ENCODE data around the gene NDRG3. TPM values are rescaled to one million over a fixed set of nuclear protein-coding genes. Genes with fewer than 3 reads are reported as not detected.

Gene NDRG3
- total and polyA plus RNA-seq, 2 of the 8 experiments (the other 6 are each of a cell fraction or from before 2014, with no cell fraction given), result 25.7 to 32.3 TPM

DNA sequence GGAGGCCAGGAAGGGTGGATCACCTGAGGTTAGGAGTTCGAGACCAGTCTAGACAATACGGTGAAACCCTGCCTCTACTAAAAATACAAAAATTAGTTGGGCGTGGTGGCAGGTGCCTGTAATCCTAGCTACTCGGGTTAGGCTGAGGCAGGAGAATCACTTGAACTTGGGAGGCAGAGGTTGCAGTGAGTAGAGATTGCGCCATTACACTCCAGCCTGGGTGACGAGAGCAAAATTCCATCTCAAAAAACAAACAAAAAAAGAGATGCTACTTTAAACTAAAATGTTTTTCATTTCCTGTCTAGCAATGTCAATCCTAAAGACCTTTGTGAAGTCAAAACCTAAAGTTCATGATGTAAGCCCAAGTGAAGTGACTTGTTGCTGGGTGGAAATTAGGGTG, 14.8 kb upstream of the NDRG3 start:
- no peak overlapping the region for H4K91ac ChIP-seq (replicated peaks; ENCODE audit: insufficient read length, low read length)
- H3K4me1 ChIP-seq (replicated peaks in 1 of 4; ENCODE audit: control insufficient read depth in 3 of 4, insufficient read depth in 4 of 4, low read length in 3 of 4), result no peaks in the 10 kb centered on the region
- H3K18ac ChIP-seq (ENCODE audit: extremely low read depth, low read length), result no peak overlapping the region
- DNase-seq (ENCODE audit: low read depth in 1 of 2, low spot score in 2 of 2) (no peak), FAIRE-seq (no peak)
- no peak overlapping the region for H2BK20ac ChIP-seq (ENCODE audit: low read length)
- no peak overlapping the region for H3K23ac ChIP-seq (ENCODE audit: insufficient read length)
- H3K9me3 ChIP-seq (ENCODE audit: insufficient read depth in 2 of 2, low read depth in 1 of 2, low read length in 1 of 2), result no peaks in the 10 kb centered on the region
- no peak overlapping the region for H2BK120ac ChIP-seq (replicated peaks; ENCODE audit: low read depth, low read length)
- no peaks in the 10 kb centered on the region for H4K20me1 ChIP-seq (replicated peaks in 1 of 2; ENCODE audit: control insufficient read depth in 1 of 2, insufficient read depth in 2 of 2, low read length in 2 of 2)
- H3K79me2 ChIP-seq (ENCODE audit: control insufficient read depth in 1 of 2, insufficient read depth in 2 of 2, low read length in 2 of 2), result no peaks in the 10 kb centered on the region
- 94% methylated on average over 6 of the region's 6 CpGs; no CpG with 5 or more reads in 1 of the 2 experiments for WGBS, 2 experiments (ENCODE audit: extremely low coverage in 1 of 2, insufficient coverage in 1 of 2, insufficient read length in 1 of 2, insufficient replicate concordance in 2 of 2, low coverage in 1 of 2, low lambda C conversion rate in 2 of 2, missing lambda C conversion rate in 1 of 2)
- TF ChIP-seq GTF2F1 (IDR thresholded peaks at IDR 0.05; ENCODE audit: borderline replicate concordance, low read depth, low read length) (no peak), CBX5 (IDR thresholded peaks at IDR 0.05; ENCODE audit: low read depth, low read length) (no peak), EP300 (IDR thresholded peaks at IDR 0.05; ENCODE audit: borderline replicate concordance in 1 of 2, low read depth in 2 of 2, low read length in 2 of 2) (no peak), NRF1 (IDR thresholded peaks at IDR 0.05; ENCODE audit: low read depth, low read length) (no peak), SIN3A (conservative IDR thresholded peaks at IDR 0.05 in 1 of 2, IDR thresholded peaks at IDR 0.05 in 1 of 2; ENCODE audit: low read depth in 1 of 2, low read length in 2 of 2) (no peak), SUZ12 (IDR thresholded peaks at IDR 0.05; ENCODE audit: low read length) (no peak), TCF12 (IDR thresholded peaks at IDR 0.05; ENCODE audit: low read depth, low read length) (no peak), TEAD4 (IDR thresholded peaks at IDR 0.05; ENCODE audit: low read depth, low read length) (no peak)
- H3K4me3 ChIP-seq (ENCODE audit: extremely low read depth in 1 of 4, insufficient read depth in 2 of 4, low read depth in 3 of 4, low read length in 4 of 4), result no peak overlapping the region
- H3K36me3 ChIP-seq (ENCODE audit: control insufficient read depth in 2 of 4, insufficient read depth in 4 of 4, low read length in 3 of 4), result peaks cover 2 to 39% (median 18%) of the 10 kb centered on the region in 4 experiments; a peak in 5 of 8 replicates
- H3K27ac ChIP-seq (ENCODE audit: low read depth, low read length), result no peak overlapping the region
- H3K4me2 ChIP-seq (ENCODE audit: insufficient read depth in 1 of 2, low read depth in 2 of 2, low read length in 2 of 2), result no peak overlapping the region
- no peak overlapping the region for H2BK15ac ChIP-seq (ENCODE audit: low read length)
- H4K5ac ChIP-seq (ENCODE audit: insufficient read length, low read depth, low read length), result no peak overlapping the region
- POLR2A ChIA-PET (ENCODE audit: partially characterized antibody), result interaction anchor here (0.6 kb wide), 1 partner anchor 11 kb away, joined by 5 read pairs; no protein-coding TSS in a partner anchor
- no peak overlapping the region for H2AK5ac ChIP-seq (ENCODE audit: low read depth, low read length)
- CTCF ChIA-PET (ENCODE audit: partially characterized antibody), result interaction anchor here (0.6 to 1.6 kb wide), 6 partner anchors 9 to 142 kb away, joined by 3 to 7 read pairs (median 4); no protein-coding TSS in a partner anchor
- no peak overlapping the region for H4K8ac ChIP-seq (ENCODE audit: extremely low read depth, insufficient read depth, low read length)
- no peaks in the 10 kb centered on the region for H3K79me1 ChIP-seq (ENCODE audit: low read depth, low read length)
- H3K14ac ChIP-seq (ENCODE audit: insufficient read length), result no peak overlapping the region
- no peaks in the 10 kb centered on the region for H3K23me2 ChIP-seq (ENCODE audit: low read depth, low read length)
- no peak overlapping the region for H2BK12ac ChIP-seq (ENCODE audit: low read depth, low read length)
- no peak overlapping the region for H3K4ac ChIP-seq (replicated peaks; ENCODE audit: insufficient read length, low read depth, low read length)
- no peak overlapping the region for H3K9ac ChIP-seq (replicated peaks in 1 of 4; ENCODE audit: extremely low read depth in 1 of 4, low read depth in 3 of 4, low read length in 3 of 4)
- H2BK5ac ChIP-seq (ENCODE audit: low read depth, low read length), result no peak overlapping the region
- no peaks in the 10 kb centered on the region for H3K27me3 ChIP-seq (replicated peaks in 1 of 4; ENCODE audit: control insufficient read depth in 3 of 4, extremely low read depth in 1 of 4, insufficient read depth in 3 of 4, low read length in 3 of 4)
- no peak overlapping the region for H3K56ac ChIP-seq (replicated peaks; ENCODE audit: insufficient read length, low read depth, low read length)
- no peak overlapping the region for H2AFZ ChIP-seq (ENCODE audit: low read length)

Data from H1 (cell line).